GM23338 (cell line): ENCODE results near the gene KRTAP10-5.

ENCODE experiments used
- CREB1 ChIP-seq: fragments of 250-450 bp; sonication (Bioruptor Pico); IDR thresholded peaks from 2 replicates; pipeline ENCODE4 v1.5.0; 2020; ENCODE audit warnings: low read depth, mild to moderate bottlenecking, moderate library complexity
- CTCF ChIP-seq, 2 experiments: fragments of 200-600 bp in 1 of 2; sonication (generic) in 1 of 2; conservative IDR thresholded peaks; 2 replicates each; pipeline versions ENCODE4 v1.5.1 to v1.6.1; 2016 to 2017; ENCODE audit warnings: antibody characterized with exemption in 2 of 2, low read depth in 2 of 2, mild to moderate bottlenecking in 2 of 2, moderate library complexity in 1 of 2
- ETS1 ChIP-seq: IDR thresholded peaks from 2 replicates; pipeline ENCODE4 v1.6.1; 2016; ENCODE audit warnings: antibody characterized with exemption
- EZH2 ChIP-seq: fragments of 200-600 bp; sonication (generic); IDR thresholded peaks from one replicate; pipeline ENCODE4 v1.8.0; 2017; ENCODE audit warnings: antibody characterized with exemption, mild to moderate bottlenecking, low read depth; ENCODE audit not compliant: unreplicated experiment
- POLR2AphosphoS5 ChIP-seq: IDR thresholded peaks from 2 replicates; pipeline ENCODE4 v1.6.1; 2016; ENCODE audit warnings: antibody characterized with exemption, low read depth
- STAT1 ChIP-seq: IDR thresholded peaks from one replicate; pipeline ENCODE4 v1.6.1; 2016; ENCODE audit warnings: antibody characterized with exemption; ENCODE audit not compliant: unreplicated experiment
- ZNF331 ChIP-seq: fragments of 250-450 bp; sonication (Bioruptor Pico); IDR thresholded peaks from 2 replicates; pipeline ENCODE4 v1.5.0; 2020; ENCODE audit warnings: low read depth, mild to moderate bottlenecking, moderate library complexity
- TF ChIP-seq, protein P1 (sequence below): IDR thresholded peaks from one replicate; pipeline ENCODE4 v1.6.1; 2018; ENCODE audit warnings: antibody characterized with exemption; ENCODE audit not compliant: unreplicated experiment

- TF ChIP-seq CTCF (conservative IDR thresholded peaks at IDR 0.05; ENCODE audit: low read depth in 2 of 2) = no peak
- no peak for TF ChIP-seq POLR2AphosphoS5
- TF ChIP-seq, protein P1, sequence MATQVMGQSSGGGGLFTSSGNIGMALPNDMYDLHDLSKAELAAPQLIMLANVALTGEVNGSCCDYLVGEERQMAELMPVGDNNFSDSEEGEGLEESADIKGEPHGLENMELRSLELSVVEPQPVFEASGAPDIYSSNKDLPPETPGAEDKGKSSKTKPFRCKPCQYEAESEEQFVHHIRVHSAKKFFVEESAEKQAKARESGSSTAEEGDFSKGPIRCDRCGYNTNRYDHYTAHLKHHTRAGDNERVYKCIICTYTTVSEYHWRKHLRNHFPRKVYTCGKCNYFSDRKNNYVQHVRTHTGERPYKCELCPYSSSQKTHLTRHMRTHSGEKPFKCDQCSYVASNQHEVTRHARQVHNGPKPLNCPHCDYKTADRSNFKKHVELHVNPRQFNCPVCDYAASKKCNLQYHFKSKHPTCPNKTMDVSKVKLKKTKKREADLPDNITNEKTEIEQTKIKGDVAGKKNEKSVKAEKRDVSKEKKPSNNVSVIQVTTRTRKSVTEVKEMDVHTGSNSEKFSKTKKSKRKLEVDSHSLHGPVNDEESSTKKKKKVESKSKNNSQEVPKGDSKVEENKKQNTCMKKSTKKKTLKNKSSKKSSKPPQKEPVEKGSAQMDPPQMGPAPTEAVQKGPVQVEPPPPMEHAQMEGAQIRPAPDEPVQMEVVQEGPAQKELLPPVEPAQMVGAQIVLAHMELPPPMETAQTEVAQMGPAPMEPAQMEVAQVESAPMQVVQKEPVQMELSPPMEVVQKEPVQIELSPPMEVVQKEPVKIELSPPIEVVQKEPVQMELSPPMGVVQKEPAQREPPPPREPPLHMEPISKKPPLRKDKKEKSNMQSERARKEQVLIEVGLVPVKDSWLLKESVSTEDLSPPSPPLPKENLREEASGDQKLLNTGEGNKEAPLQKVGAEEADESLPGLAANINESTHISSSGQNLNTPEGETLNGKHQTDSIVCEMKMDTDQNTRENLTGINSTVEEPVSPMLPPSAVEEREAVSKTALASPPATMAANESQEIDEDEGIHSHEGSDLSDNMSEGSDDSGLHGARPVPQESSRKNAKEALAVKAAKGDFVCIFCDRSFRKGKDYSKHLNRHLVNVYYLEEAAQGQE = no peak
- TF ChIP-seq STAT1 = no peak
- no peak for TF ChIP-seq EZH2
- no peak for TF ChIP-seq ZNF331
- no peak for TF ChIP-seq ETS1
- no peak for TF ChIP-seq CREB1 (CRISPR knock-in tag)
Measured at GRCh38 chr21:44552136-44552535, 28.3 kb downstream of the KRTAP10-5 start.
